ENCODE results near the gene DTX3. TPM values are rescaled to one million over a fixed set of nuclear protein-coding genes. Genes with fewer than 3 reads are reported as not detected.

DTX3 gene
- total RNA-seq, 1 experiment from 2014 or later = 16.8 TPM

- no peak for DNase-seq
- H3K9me2 ChIP-seq (replicated peaks; ENCODE audit: insufficient read depth, low read length) = no peaks in the 10 kb centered on the region
- no peak overlapping the region for H3K9ac ChIP-seq (ENCODE audit: low read length)
- H3K4me3 ChIP-seq (ENCODE audit: low read length) = peak overlapping the region; percentile 77; the same call in 1 of the 2 replicates
- peaks cover 5% of the 10 kb centered on the region; the same call in 1 of the 2 replicates for H3K36me3 ChIP-seq (ENCODE audit: insufficient read depth, low read length)
- H3K79me2 ChIP-seq (ENCODE audit: low read length) = peaks cover 27% of the 10 kb centered on the region
- no peak overlapping the region for H2AFZ ChIP-seq (ENCODE audit: low read length)
- no peaks in the 10 kb centered on the region for H4K20me1 ChIP-seq (ENCODE audit: insufficient read depth, low read depth, low read length)
- peaks cover 21% of the 10 kb centered on the region for H3K4me1 ChIP-seq (ENCODE audit: low read length)
- H3K4me2 ChIP-seq (ENCODE audit: low read depth, low read length, poor library complexity, severe bottlenecking) = peak overlapping the region; percentile 81
- H3K27ac ChIP-seq (ENCODE audit: low read length) = no peak overlapping the region
- no peaks in the 10 kb centered on the region for H3K9me3 ChIP-seq (ENCODE audit: low read length)
- no peaks in the 10 kb centered on the region for H3K27me3 ChIP-seq (ENCODE audit: low read length)
Observed at GRCh38 chr12:57592551-57593165, 12.0 kb upstream of the DTX3 start.

GRCh38 chr12:57593187-57593586 lies 11.4 kb upstream of the DTX3 start:
- Histone ChIP-seq H3K79me2 (ENCODE audit: low read length) (peaks cover 27% of the 10 kb centered on the region), H3K9me3 (ENCODE audit: low read length) (no peaks in the 10 kb centered on the region), H3K36me3 (ENCODE audit: insufficient read depth, low read length) (peaks cover 7% of the 10 kb centered on the region; the same call in 1 of the 2 replicates), H3K27me3 (ENCODE audit: low read length) (no peaks in the 10 kb centered on the region), H3K27ac (ENCODE audit: low read length) (no peak overlapping the region), H3K4me1 (ENCODE audit: low read length) (peaks cover 21% of the 10 kb centered on the region), H3K4me3 (ENCODE audit: low read length) (no peak overlapping the region), H3K9ac (ENCODE audit: low read length) (no peak overlapping the region), H3K9me2 (replicated peaks; ENCODE audit: insufficient read depth, low read length) (no peaks in the 10 kb centered on the region), H2AFZ (ENCODE audit: low read length) (no peak overlapping the region), H3K4me2 (ENCODE audit: low read depth, low read length, poor library complexity, severe bottlenecking) (no peak overlapping the region), H4K20me1 (ENCODE audit: insufficient read depth, low read depth, low read length) (no peaks in the 10 kb centered on the region)
- no peak for DNase-seq

- Histone ChIP-seq H3K4me1 (ENCODE audit: low read length) (peaks cover 7% of the 10 kb centered on the region), H4K20me1 (ENCODE audit: insufficient read depth, low read depth, low read length) (no peaks in the 10 kb centered on the region), H3K27me3 (ENCODE audit: low read length) (no peaks in the 10 kb centered on the region), H3K79me2 (ENCODE audit: low read length) (no peaks in the 10 kb centered on the region), H3K9me3 (ENCODE audit: low read length) (no peaks in the 10 kb centered on the region), H3K4me2 (ENCODE audit: low read depth, low read length, poor library complexity, severe bottlenecking) (no peak overlapping the region), H3K4me3 (ENCODE audit: low read length) (no peak overlapping the region), H3K27ac (ENCODE audit: low read length) (no peak overlapping the region), H3K36me3 (ENCODE audit: insufficient read depth, low read length) (peaks cover 7% of the 10 kb centered on the region; the same call in 1 of the 2 replicates), H2AFZ (ENCODE audit: low read length) (no peak overlapping the region), H3K9ac (ENCODE audit: low read length) (no peak overlapping the region), H3K9me2 (replicated peaks; ENCODE audit: insufficient read depth, low read length) (no peaks in the 10 kb centered on the region)
- DNase-seq = no peak
Observed at GRCh38 chr12:57600395-57600794, 4.2 kb upstream of the DTX3 start.

GRCh38 chr12:57602544-57602943 lies 2.1 kb upstream of the DTX3 start:
- Histone ChIP-seq H3K9ac (ENCODE audit: low read length) (no peak overlapping the region), H3K9me3 (ENCODE audit: low read length) (no peaks in the 10 kb centered on the region), H3K9me2 (replicated peaks; ENCODE audit: insufficient read depth, low read length) (no peaks in the 10 kb centered on the region), H3K27ac (ENCODE audit: low read length) (no peak overlapping the region), H4K20me1 (ENCODE audit: insufficient read depth, low read depth, low read length) (no peaks in the 10 kb centered on the region), H3K4me1 (ENCODE audit: low read length) (peaks cover 13% of the 10 kb centered on the region), H3K4me3 (ENCODE audit: low read length) (no peak overlapping the region), H2AFZ (ENCODE audit: low read length) (no peak overlapping the region), H3K27me3 (ENCODE audit: low read length) (no peaks in the 10 kb centered on the region), H3K36me3 (ENCODE audit: insufficient read depth, low read length) (peaks cover 4% of the 10 kb centered on the region; the same call in 1 of the 2 replicates), H3K79me2 (ENCODE audit: low read length) (no peaks in the 10 kb centered on the region), H3K4me2 (ENCODE audit: low read depth, low read length, poor library complexity, severe bottlenecking) (no peak overlapping the region)
- DNase-seq = no peak

GRCh38 chr12:57603324-57603723 lies 1.3 kb upstream of the DTX3 start:
- Histone ChIP-seq H3K36me3 (ENCODE audit: insufficient read depth, low read length) (no peaks in the 10 kb centered on the region), H3K9ac (ENCODE audit: low read length) (no peak overlapping the region), H4K20me1 (ENCODE audit: insufficient read depth, low read depth, low read length) (no peaks in the 10 kb centered on the region), H3K27ac (ENCODE audit: low read length) (no peak overlapping the region), H3K9me3 (ENCODE audit: low read length) (no peaks in the 10 kb centered on the region), H3K79me2 (ENCODE audit: low read length) (no peaks in the 10 kb centered on the region), H3K4me1 (ENCODE audit: low read length) (peaks cover 13% of the 10 kb centered on the region), H3K4me3 (ENCODE audit: low read length) (no peak overlapping the region), H3K27me3 (ENCODE audit: low read length) (no peaks in the 10 kb centered on the region), H2AFZ (ENCODE audit: low read length) (no peak overlapping the region), H3K4me2 (ENCODE audit: low read depth, low read length, poor library complexity, severe bottlenecking) (no peak overlapping the region), H3K9me2 (replicated peaks; ENCODE audit: insufficient read depth, low read length) (no peaks in the 10 kb centered on the region)
- DNase-seq = no peak

GRCh38 chr12:57603815-57604453 lies 690 bp upstream of the DTX3 start:
- Histone ChIP-seq H3K9me3 (ENCODE audit: low read length) (no peaks in the 10 kb centered on the region), H3K27ac (ENCODE audit: low read length) (no peak overlapping the region), H3K4me3 (ENCODE audit: low read length) (peak overlapping the region; percentile 81), H3K4me1 (ENCODE audit: low read length) (peaks cover 13% of the 10 kb centered on the region), H3K4me2 (ENCODE audit: low read depth, low read length, poor library complexity, severe bottlenecking) (peak overlapping the region; percentile 85), H3K9ac (ENCODE audit: low read length) (peak overlapping the region; percentile 85), H3K36me3 (ENCODE audit: insufficient read depth, low read length) (no peaks in the 10 kb centered on the region), H3K79me2 (ENCODE audit: low read length) (no peaks in the 10 kb centered on the region), H3K27me3 (ENCODE audit: low read length) (no peaks in the 10 kb centered on the region), H2AFZ (ENCODE audit: low read length) (no peak overlapping the region), H4K20me1 (ENCODE audit: insufficient read depth, low read depth, low read length) (no peaks in the 10 kb centered on the region), H3K9me2 (replicated peaks; ENCODE audit: insufficient read depth, low read length) (no peaks in the 10 kb centered on the region)
- no peak for DNase-seq

- no peaks in the 10 kb centered on the region for H4K20me1 ChIP-seq (ENCODE audit: insufficient read depth, low read depth, low read length)
- no peaks in the 10 kb centered on the region for H3K79me2 ChIP-seq (ENCODE audit: low read length)
- H2AFZ ChIP-seq (ENCODE audit: low read length) = no peak overlapping the region
- no peaks in the 10 kb centered on the region for H3K27me3 ChIP-seq (ENCODE audit: low read length)
- H3K9me3 ChIP-seq (ENCODE audit: low read length) = no peaks in the 10 kb centered on the region
- peak overlapping the region; percentile 61 for H3K27ac ChIP-seq (ENCODE audit: low read length)
- peak overlapping the region; percentile 85 for H3K4me2 ChIP-seq (ENCODE audit: low read depth, low read length, poor library complexity, severe bottlenecking)
- DNase-seq = peak; percentile 56
- H3K36me3 ChIP-seq (ENCODE audit: insufficient read depth, low read length) = no peaks in the 10 kb centered on the region
- peaks cover 13% of the 10 kb centered on the region for H3K4me1 ChIP-seq (ENCODE audit: low read length)
- H3K4me3 ChIP-seq (ENCODE audit: low read length) = peak overlapping the region; percentile 81
- no peaks in the 10 kb centered on the region for H3K9me2 ChIP-seq (replicated peaks; ENCODE audit: insufficient read depth, low read length)
- peak overlapping the region; percentile 85 for H3K9ac ChIP-seq (ENCODE audit: low read length)
Observed at GRCh38 chr12:57604992-57605810, 577 bp downstream of the DTX3 start.

- H3K9me2 ChIP-seq (replicated peaks; ENCODE audit: insufficient read depth, low read length) = no peaks in the 10 kb centered on the region
- H2AFZ ChIP-seq (ENCODE audit: low read length) = no peak overlapping the region
- H3K27me3 ChIP-seq (ENCODE audit: low read length) = no peaks in the 10 kb centered on the region
Observed at GRCh38 chr12:57605811-57606311, 1.2 kb downstream of the DTX3 start.

More at GRCh38 chr12:57605811-57606311, 1.2 kb downstream of the DTX3 start:
- no peaks in the 10 kb centered on the region for H4K20me1 ChIP-seq (ENCODE audit: insufficient read depth, low read depth, low read length)
- peaks cover 13% of the 10 kb centered on the region for H3K4me1 ChIP-seq (ENCODE audit: low read length)
- H3K9ac ChIP-seq (ENCODE audit: low read length) = peak overlapping the region; percentile 85
- peak overlapping the region; percentile 81 for H3K4me3 ChIP-seq (ENCODE audit: low read length)
- H3K9me3 ChIP-seq (ENCODE audit: low read length) = no peaks in the 10 kb centered on the region
- no peak for DNase-seq
- H3K79me2 ChIP-seq (ENCODE audit: low read length) = no peaks in the 10 kb centered on the region
- peak overlapping the region; percentile 85 for H3K4me2 ChIP-seq (ENCODE audit: low read depth, low read length, poor library complexity, severe bottlenecking)
- no peaks in the 10 kb centered on the region for H3K36me3 ChIP-seq (ENCODE audit: insufficient read depth, low read length)
- no peak overlapping the region for H3K27ac ChIP-seq (ENCODE audit: low read length)
